Uterus (tissue), 2 donors: Measurements from ENCODE around the gene PANK2.

ENCODE experiments used
- CTCF ChIP-seq, 4 experiments: fragments of 200-600 bp in 2 of 4; fragments of 450-650 bp in 2 of 4; sonication (generic) in 2 of 4; IDR thresholded peaks; one replicate each; pipeline ENCODE4 v1.5.1; 2016 to 2019; ENCODE audit warnings: antibody characterized with exemption in 4 of 4, mild to moderate bottlenecking in 2 of 4, moderate library complexity in 1 of 4
- POLR2A ChIP-seq, 2 donors: fragments of 450-650 bp; IDR thresholded peaks; one replicate each; pipeline ENCODE4 v1.6.1; 2016; ENCODE audit warnings: antibody characterized with exemption in 2 of 2, mild to moderate bottlenecking in 1 of 2, moderate library complexity in 1 of 2

- TF ChIP-seq CTCF (IDR thresholded peaks at IDR 0.05) (no peak), POLR2A (IDR thresholded peaks at IDR 0.05) (no peak)
Measured at GRCh38 chr20:3914446-3914845, 25.3 kb downstream of the PANK2 start.
